ENCODE measurements around the gene LIPT2.

DNA sequence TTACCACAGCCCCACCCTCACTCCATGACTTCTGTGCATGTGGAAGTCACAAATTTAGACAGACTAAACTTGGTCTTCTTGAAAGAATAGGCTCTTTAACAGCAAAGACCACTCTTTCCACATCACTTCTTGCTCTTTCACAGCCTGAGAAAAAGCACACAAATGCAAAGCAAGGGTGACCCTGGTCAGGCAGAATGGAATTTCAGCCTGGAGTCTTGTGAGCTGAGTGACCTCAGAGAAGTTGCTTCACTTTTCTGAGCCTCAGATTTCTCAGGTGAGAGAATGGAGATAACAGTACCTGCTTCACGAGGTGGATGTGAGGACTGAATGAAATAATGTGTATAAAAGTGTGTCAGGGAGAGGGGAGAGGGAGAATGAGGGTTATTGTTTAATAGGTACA is 26.8 kb upstream of the LIPT2 start:
- TF ChIP-seq REST (IDR thresholded peaks at IDR 0.05; ENCODE audit: low read depth) (no peak), NFIC (IDR thresholded peaks at IDR 0.05) (no peak), EP300 (IDR thresholded peaks at IDR 0.05; ENCODE audit: borderline replicate concordance) (no peak), YY1 (IDR thresholded peaks at IDR 0.05; ENCODE audit: low read depth) (no peak), MAX (IDR thresholded peaks at IDR 0.05) (no peak), CEBPB (IDR thresholded peaks at IDR 0.05) (no peak), EGR1 (IDR thresholded peaks at IDR 0.05) (no peak)

All from Ishikawa (cell line).